ENCODE measurements around the gene LTBP2. TPM values are rescaled to one million over a fixed set of nuclear protein-coding genes. Genes with fewer than 3 reads are reported as not detected.

Gene LTBP2
- total RNA-seq, 1 donor from 2014 or later: 1.1 TPM

- no peak for ATAC-seq
- no peak for DNase-seq (ENCODE audit: low spot score)
These were observed 26.9 kb upstream of the LTBP2 start for GRCh38 chr14:74638966-74639365.

- no peak for ATAC-seq
- no peak for DNase-seq (ENCODE audit: low spot score)
These were observed 26.0 kb upstream of the LTBP2 start for GRCh38 chr14:74638066-74638465.

- ATAC-seq (no peak), DNase-seq (ENCODE audit: low spot score) (no peak)
These were observed 25.1 kb upstream of the LTBP2 start for GRCh38 chr14:74637178-74637550.

- DNase-seq (ENCODE audit: low spot score): no peak
- ATAC-seq: no peak
These were observed 24.6 kb upstream of the LTBP2 start for GRCh38 chr14:74636424-74637177.

GRCh38 chr14:74635847-74636246 lies 23.8 kb upstream of the LTBP2 start:
- DNase-seq (ENCODE audit: low spot score): no peak
- ATAC-seq: peak; percentile 96

GRCh38 chr14:74634964-74635363 lies 22.9 kb upstream of the LTBP2 start:
- no peak for DNase-seq (ENCODE audit: low spot score)
- no peak for ATAC-seq

- ATAC-seq (no peak), DNase-seq (ENCODE audit: low spot score) (no peak)
These were observed 22.4 kb upstream of the LTBP2 start for GRCh38 chr14:74634481-74634880.

GRCh38 chr14:74630881-74631690 lies 19.0 kb upstream of the LTBP2 start:
- DNase-seq (ENCODE audit: low spot score) (no peak), ATAC-seq (peak; percentile 46)

- DNase-seq (ENCODE audit: low spot score) (no peak), ATAC-seq (peak; percentile 69)
These were observed 16.4 kb upstream of the LTBP2 start for GRCh38 chr14:74628418-74628817.

- DNase-seq (ENCODE audit: low spot score) (no peak), ATAC-seq (no peak)
These were observed 15.0 kb upstream of the LTBP2 start for GRCh38 chr14:74627076-74627475.

GRCh38 chr14:74622257-74622656 lies 10.2 kb upstream of the LTBP2 start:
- no peak for ATAC-seq
- no peak for DNase-seq (ENCODE audit: low spot score)

GRCh38 chr14:74621556-74621955 lies 9.5 kb upstream of the LTBP2 start:
- DNase-seq (ENCODE audit: low spot score) (no peak), ATAC-seq (no peak)

GRCh38 chr14:74620923-74621322 lies 8.9 kb upstream of the LTBP2 start:
- DNase-seq (ENCODE audit: low spot score) (no peak), ATAC-seq (no peak)

- no peak for ATAC-seq
These were observed 8.5 kb upstream of the LTBP2 start for GRCh38 chr14:74620497-74620921.

GRCh38 chr14:74619672-74620131 lies 7.7 kb upstream of the LTBP2 start:
- peak; percentile 6 for ATAC-seq
- DNase-seq (ENCODE audit: low spot score): no peak

More at GRCh38 chr14:74620497-74620921, 8.5 kb upstream of the LTBP2 start:
- no peak for DNase-seq (ENCODE audit: low spot score)

- ATAC-seq: peak; percentile 96
- DNase-seq (ENCODE audit: low spot score): peak; percentile 83
These were observed 6.3 kb upstream of the LTBP2 start for GRCh38 chr14:74618078-74618952.

GRCh38 chr14:74616996-74617700 lies 5.1 kb upstream of the LTBP2 start:
- ATAC-seq (no peak), DNase-seq (ENCODE audit: low spot score) (no peak)

- ATAC-seq (no peak), DNase-seq (ENCODE audit: low spot score) (no peak)
These were observed 4.5 kb upstream of the LTBP2 start for GRCh38 chr14:74616507-74616906.

GRCh38 chr14:74615735-74616134 lies 3.7 kb upstream of the LTBP2 start:
- ATAC-seq (no peak), DNase-seq (ENCODE audit: low spot score) (no peak)

Measured in left lobe of liver (tissue), 2 donors.